ENCODE measurements around the gene DACT1. TPM values are rescaled to one million over a fixed set of nuclear protein-coding genes. Genes with fewer than 3 reads are reported as not detected.

Gene DACT1
- total RNA-seq, 4 donors from 2014 or later, result 10.1 to 34.6 (median 13.0) TPM

DNA sequence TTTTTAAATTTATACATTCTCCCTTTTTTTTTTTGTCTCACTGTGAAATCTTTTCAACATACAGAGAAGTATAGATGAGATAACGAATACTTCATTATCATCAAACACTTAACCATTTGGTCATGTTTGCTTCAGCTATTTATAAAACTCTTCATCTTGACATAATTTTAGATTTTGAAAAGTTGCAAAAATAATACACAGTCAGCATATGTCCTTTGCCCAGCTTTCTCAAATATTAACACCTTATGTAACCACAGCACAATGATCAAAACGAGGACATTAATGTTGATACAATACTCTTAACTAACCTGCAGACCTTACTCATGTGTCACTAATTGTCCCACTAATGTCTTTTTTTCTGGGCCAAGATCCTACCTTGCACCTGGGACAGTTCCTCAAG lies 36.0 kb downstream of the DACT1 start:
- WGBS, 2 donors, result 88 to 94% methylated on average over 2 of the region's 2 CpGs
- Histone ChIP-seq H3K4me3 (replicated peaks in 1 of 3) (no peak overlapping the region), H3K27ac (no peak overlapping the region), H3K36me3 (no peaks in the 10 kb centered on the region), H3K27me3 (no peaks in the 10 kb centered on the region), H3K9me3 (no peaks in the 10 kb centered on the region), H3K4me1 (no peaks in the 10 kb centered on the region)
- TF ChIP-seq, protein P1, sequence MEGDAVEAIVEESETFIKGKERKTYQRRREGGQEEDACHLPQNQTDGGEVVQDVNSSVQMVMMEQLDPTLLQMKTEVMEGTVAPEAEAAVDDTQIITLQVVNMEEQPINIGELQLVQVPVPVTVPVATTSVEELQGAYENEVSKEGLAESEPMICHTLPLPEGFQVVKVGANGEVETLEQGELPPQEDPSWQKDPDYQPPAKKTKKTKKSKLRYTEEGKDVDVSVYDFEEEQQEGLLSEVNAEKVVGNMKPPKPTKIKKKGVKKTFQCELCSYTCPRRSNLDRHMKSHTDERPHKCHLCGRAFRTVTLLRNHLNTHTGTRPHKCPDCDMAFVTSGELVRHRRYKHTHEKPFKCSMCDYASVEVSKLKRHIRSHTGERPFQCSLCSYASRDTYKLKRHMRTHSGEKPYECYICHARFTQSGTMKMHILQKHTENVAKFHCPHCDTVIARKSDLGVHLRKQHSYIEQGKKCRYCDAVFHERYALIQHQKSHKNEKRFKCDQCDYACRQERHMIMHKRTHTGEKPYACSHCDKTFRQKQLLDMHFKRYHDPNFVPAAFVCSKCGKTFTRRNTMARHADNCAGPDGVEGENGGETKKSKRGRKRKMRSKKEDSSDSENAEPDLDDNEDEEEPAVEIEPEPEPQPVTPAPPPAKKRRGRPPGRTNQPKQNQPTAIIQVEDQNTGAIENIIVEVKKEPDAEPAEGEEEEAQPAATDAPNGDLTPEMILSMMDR (IDR thresholded peaks at IDR 0.05), result no peak
- TF ChIP-seq POLR2A (IDR thresholded peaks at IDR 0.05), result no peak
- DNase-seq, result no peak
- intact Hi-C loops (cut with DNase I), result no loop called here

DNA sequence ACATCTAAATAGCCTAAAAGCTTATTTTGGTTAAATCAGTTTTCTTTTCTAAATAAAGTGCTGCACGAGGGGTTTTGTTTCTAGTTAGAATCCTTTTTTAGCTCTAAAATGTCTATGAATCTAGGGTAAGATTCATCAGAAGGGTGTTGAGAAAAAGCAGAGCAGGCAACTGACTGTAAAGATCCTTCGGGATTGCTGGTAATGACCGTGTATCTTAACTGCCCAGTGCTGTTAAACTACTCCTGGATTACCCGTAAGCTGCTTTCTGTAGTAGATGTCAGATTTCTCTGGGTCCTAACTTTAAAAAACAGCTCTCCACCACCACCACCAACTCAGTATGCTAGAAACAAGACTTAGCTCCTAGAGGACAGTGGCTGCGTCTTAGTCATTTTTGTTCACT lies 39.2 kb downstream of the DACT1 start:
- DNase-seq, result no peak
- TF ChIP-seq POLR2A (IDR thresholded peaks at IDR 0.05), result no peak
- TF ChIP-seq, protein P1 (IDR thresholded peaks at IDR 0.05), result no peak
- H3K4me3 ChIP-seq (replicated peaks in 1 of 3), result no peak overlapping the region
- H3K9me3 ChIP-seq, result no peaks in the 10 kb centered on the region
- H3K27ac ChIP-seq, result no peak overlapping the region
- H3K36me3 ChIP-seq, result no peaks in the 10 kb centered on the region
- no peaks in the 10 kb centered on the region for H3K27me3 ChIP-seq
- 80 to 82% methylated on average over 5 of the region's 5 CpGs for WGBS, 2 donors
- intact Hi-C loops (cut with DNase I), result no loop called here
- no peaks in the 10 kb centered on the region for H3K4me1 ChIP-seq

DNA sequence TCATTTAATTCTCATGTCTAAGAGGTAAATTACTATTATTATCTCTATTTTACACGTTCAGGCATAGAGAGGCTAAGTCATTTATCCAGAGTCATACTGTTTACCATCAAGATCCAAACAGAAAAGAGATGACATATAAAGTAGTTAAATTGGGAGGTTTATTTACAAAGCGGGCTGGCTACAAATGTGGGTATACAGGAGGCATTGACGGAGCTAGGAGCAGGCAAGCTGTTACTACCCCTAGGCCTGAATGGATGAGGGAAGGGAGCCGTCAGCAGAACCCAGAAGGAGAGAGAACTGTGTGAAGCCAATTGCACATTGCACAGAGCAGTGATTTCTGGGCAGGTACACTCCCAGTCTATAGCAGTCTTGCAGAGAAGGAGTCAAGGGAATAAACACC lies 39.8 kb downstream of the DACT1 start:
- H3K27ac ChIP-seq, result no peak overlapping the region
- no peaks in the 10 kb centered on the region for H3K4me1 ChIP-seq
- 93 to 97% methylated on average over 4 of the region's 4 CpGs for WGBS, 2 donors
- no peaks in the 10 kb centered on the region for H3K27me3 ChIP-seq
- H3K9me3 ChIP-seq, result no peaks in the 10 kb centered on the region
- intact Hi-C loops (cut with DNase I), result no loop called here
- no peak for DNase-seq
- TF ChIP-seq, protein P1 (IDR thresholded peaks at IDR 0.05), result no peak
- TF ChIP-seq POLR2A (IDR thresholded peaks at IDR 0.05), result no peak
- H3K4me3 ChIP-seq (replicated peaks in 1 of 3), result no peak overlapping the region
- no peaks in the 10 kb centered on the region for H3K36me3 ChIP-seq

DNA sequence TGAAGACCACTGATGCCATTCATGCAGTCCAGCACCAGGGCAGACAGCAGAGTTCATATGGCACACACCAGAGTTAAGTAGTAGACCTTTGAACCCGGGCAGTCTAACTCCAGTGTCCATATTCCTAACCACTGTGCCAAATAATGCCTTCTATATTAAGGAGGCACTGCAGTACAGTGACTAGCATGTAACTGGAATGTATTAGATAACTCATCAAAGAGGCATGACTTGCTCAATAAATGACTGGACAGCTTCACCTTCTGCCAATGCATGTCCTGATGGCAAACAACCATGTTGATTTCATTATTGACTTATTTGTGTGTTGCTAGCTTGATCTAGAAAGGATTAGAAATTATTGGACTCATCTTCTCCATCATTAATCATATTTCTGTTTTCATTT lies 40.2 kb downstream of the DACT1 start:
- WGBS, 2 donors, result 90 to 100% methylated on average over 1 of the region's 1 CpG
- intact Hi-C loops (cut with DNase I), result no loop called here
- H3K36me3 ChIP-seq, result no peaks in the 10 kb centered on the region
- DNase-seq, result no peak
- H3K27me3 ChIP-seq, result no peaks in the 10 kb centered on the region
- no peak for TF ChIP-seq POLR2A (IDR thresholded peaks at IDR 0.05)
- TF ChIP-seq, protein P1 (IDR thresholded peaks at IDR 0.05), result no peak
- no peak overlapping the region for H3K27ac ChIP-seq
- no peak overlapping the region for H3K4me3 ChIP-seq (replicated peaks in 1 of 3)
- no peaks in the 10 kb centered on the region for H3K9me3 ChIP-seq
- H3K4me1 ChIP-seq, result no peaks in the 10 kb centered on the region

DNA sequence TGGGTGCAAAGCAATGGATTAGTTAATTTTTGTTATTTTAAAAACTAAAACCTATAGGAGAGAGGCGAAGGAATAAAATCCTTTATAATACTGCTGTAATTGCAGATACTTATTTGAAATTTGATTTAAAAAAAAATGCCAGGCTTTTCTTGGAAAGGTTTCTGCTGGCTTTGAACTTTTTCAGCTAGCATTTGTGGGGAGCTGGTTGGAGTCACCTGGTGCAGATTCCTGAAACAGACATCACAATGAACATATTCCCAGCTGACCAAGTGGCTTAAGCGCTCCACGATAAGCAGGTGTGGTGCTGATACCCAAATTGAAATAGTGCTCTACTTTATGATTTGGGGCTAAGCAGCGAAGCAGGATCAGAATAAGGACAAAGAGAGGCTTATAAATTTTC lies 42.9 kb downstream of the DACT1 start:
- H3K36me3 ChIP-seq, result no peaks in the 10 kb centered on the region
- no peaks in the 10 kb centered on the region for H3K27me3 ChIP-seq
- no peak for TF ChIP-seq POLR2A (IDR thresholded peaks at IDR 0.05)
- TF ChIP-seq, protein P1 (IDR thresholded peaks at IDR 0.05), result no peak
- no peaks in the 10 kb centered on the region for H3K4me1 ChIP-seq
- H3K9me3 ChIP-seq, result no peaks in the 10 kb centered on the region
- no peak overlapping the region for H3K27ac ChIP-seq
- intact Hi-C loops (cut with DNase I), result no loop called here
- no peak overlapping the region for H3K4me3 ChIP-seq (replicated peaks in 1 of 3)
- DNase-seq, result no peak
- WGBS, 2 donors, result 94 to 96% methylated on average over 4 of the region's 4 CpGs

Data from thyroid gland (tissue), 4 donors.